T follicular helper cell (primary cell): ENCODE data around the gene GHR.
"Not testable (repeated sequence)": the region's sequence is repeated elsewhere in the genome, so short reads cannot be mapped to it uniquely, and the experiment has no call there.

Experiments used
- DNase-seq: peaks from one replicate; pipeline ENCODE4 v3.0.0-alpha.2; 2020; ENCODE audit warnings: low read depth

Gene GHR

DNA sequence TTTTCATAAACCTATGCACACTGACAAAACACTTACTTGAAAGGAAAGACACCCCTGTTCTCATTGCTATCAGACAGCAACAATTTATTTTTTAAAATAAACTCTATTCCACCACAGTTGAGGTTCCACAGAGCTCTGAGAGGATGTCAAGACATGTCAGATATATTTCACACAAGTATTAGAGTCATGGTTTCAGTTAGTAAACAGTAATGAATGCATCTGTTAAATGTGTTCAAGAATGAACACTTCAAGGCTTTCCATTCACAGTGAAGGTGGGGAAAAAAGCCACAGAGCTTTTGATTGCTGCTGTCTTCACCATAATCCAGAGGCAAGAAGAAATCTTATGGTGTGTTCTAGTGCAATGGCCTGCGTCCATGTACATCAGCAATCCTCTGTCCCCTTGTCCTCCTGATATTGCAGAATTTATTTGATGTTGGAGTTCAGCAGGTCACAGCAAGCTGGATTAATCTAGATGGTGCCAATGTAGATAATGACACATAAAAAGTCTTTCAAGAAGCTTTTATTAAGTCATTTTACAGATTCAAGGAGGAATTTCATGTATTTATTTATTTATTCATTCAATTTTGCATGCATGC lies 146.8 kb downstream of the GHR start:
- no peak for DNase-seq

DNA sequence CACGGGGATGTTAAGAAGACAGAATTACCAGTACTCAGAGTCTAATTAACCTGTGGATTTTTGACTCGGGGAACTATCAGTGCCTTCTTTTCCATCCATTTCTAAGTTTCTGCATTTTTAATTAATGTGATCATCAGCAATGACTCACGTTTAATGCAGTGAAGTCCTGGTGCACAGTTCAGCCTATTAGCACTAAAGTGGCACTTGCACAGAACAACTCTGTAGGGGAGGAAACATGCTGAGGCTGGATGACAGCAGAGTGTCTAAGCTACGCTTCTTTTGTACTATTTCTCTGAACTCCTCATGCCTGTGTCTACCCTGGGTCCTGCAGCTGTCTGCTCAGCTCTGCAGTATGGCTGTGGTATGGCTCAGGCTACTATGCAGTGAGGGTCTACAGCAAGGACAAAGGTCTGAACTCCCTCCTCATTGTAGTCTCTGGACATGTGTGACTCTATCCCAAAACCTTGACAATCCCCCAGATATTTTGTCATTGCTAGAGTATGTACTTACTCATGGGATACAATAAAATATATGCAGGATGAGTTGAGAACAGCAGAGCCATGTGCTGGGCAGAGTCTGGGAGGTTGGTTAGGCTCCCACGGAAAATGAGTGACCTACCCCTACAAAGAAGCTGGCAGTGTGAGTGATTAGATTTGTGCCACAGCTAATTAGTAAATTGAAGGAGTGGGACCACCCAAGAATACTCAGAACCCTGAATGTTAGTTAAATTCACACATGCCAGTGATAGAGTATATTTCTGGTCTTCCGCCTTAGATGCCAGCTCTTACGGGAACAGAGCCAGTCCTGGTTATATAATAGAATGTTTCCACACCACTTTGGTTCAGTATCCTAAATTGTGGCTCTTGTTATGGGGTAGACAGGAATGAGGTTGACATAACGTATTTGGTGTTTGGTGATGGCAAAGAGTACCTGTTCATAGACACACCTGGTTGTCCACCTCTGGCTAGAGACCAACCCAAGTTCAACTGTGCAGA lies 148.0 kb downstream of the GHR start:
- no peak for DNase-seq

DNA sequence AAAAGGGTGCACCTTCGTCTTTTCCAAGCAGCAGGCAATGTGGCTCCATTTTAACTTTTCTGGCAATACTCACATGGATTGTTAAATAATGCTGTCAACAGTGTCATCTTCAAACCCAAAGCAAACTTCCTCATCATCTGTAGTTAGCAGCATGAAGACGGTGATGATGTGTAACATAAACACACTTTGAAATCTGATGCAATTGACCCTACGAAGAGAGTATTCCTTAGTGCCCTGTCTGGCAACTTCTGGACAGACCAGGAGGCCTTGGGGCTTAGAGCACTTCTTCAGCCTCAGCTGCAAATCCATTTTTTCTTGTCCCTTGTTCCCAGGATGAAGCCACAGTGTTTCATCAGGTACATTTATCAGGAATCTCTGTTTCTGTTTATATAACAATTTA lies 149.1 kb downstream of the GHR start:
- DNase-seq = no peak

DNA sequence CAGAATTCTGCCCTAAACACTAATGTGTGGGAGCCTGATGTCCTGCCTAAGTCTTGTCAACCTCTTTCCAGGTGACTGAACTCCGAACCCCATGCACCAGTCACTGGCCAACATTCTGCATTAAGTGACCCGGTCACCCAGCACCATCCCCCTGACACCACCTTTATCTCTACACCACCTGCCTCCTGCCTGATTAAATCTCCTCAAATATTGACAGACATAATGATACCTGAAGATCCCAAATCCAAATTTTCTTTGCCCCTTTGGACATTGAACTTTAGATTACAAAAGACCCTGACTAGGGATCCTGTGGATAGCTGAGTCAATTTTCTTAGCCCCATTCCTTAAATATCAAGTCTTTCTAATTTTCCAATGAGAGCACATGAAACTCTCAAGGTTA lies 150.1 kb downstream of the GHR start:
- no peak for DNase-seq

DNA sequence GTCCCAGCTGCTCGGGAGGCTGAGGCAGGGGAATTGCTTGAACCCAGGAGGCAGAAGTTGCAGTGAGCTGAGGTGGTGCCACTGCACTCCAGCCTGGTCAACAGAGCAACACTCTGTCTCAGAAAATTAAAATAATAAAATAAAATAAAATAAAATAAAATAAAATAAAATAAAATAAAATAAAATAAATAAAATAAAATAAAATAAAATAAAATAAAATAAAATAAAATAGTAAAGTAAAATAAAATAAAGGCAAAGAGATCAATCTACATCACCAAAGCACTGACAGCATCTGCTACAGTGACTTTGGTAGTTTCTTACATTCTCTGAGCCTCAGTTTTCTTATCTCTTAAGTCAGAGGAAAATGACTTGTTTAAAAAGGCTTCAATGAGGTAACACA lies 152.7 kb downstream of the GHR start:
- not testable (repeated sequence) for DNase-seq

DNA sequence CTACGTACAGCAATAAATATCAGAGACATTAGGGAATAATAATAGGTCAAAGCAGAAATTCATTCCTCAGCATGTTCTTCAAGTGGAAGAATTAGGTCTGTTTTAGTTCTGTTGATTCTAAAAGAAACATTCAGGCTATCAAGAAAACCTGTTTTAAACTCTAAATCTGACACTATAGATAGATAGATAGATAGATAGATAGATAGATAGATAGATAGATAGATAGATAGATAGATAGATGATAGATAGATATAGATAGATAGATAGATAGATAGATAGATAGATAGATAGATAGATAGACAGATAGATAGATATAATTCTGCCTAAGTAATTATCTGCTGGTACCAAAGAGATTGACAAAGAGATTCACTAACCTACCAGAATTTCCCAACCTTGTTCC lies 155.7 kb downstream of the GHR start:
- not testable (repeated sequence) for DNase-seq

DNA sequence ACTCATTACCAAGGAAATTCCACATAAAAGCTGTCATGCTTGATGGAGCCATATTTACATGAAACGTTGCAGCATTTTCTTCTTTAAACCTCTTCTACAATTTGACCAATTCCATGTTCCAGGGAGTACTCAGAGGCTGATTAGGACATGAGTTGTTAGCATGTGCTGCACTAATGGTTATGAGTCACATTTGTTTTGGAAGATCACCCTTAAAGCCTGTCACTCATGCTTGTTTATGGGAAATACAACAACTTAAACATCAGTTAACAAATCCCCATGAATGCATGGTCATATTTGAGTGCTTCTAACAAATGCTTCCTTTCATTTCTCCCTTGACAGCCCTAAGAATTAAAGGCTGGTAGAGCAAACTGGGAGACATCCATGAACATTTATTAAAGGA lies 156.1 kb downstream of the GHR start:
- no peak for DNase-seq

DNA sequence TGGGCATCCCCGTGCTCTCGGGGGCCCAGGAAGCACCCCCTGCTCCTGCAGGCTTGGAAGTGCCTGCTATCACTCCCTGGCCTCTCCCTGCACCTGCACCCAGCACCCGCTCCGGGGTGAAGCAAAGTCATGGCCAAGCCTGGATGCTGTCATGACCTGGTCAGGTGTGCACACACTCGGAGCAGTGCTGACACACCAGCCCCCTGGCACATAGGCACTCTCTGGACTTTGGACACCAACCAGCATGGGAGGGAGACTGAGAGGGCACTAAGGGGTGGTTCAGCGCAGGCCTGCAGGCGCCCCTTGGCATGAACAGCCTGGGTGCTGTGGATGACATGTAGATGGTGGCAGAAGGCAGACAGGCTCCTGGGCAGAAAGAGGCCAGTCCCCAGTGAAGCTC lies 158.6 kb downstream of the GHR start:
- DNase-seq = no peak

DNA sequence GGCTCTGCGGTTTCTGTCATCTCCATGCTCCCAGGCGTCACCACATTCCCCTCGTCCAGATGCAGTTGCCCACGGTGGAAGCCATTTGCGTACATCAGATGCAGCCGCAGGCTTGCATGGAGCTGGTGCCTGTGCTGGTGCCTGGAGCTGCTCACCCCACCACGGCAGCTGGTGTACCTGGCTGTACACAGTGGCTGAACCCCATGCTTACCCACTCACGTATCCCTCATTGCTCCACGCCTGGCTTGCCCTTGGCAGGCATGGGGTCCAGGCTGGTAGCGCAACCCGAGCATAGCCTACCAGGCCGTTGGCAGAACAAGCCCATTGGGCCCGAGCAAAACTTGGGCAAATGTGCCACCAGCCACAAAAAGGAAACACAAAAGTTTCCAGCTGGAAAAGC lies 159.5 kb downstream of the GHR start:
- DNase-seq = no peak

DNA sequence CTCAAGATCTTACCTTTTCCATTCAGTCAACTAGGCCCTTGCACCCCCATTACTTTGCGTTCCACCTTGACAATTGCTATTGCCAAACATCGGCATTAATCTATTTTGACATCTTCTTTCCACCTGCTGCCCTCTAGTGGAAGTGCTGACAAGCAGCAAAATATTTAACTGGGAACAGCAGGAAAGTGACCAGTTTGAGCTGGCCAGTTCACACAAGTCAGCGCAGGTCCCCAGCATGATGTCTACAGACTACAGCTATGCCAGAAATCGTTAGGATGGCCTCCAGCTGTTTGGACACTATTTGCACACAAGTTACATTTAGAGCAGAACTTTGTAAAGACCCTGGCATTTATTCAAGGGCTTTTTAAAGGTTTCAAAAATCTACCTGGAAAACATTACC lies 160.1 kb downstream of the GHR start:
- DNase-seq = no peak

DNA sequence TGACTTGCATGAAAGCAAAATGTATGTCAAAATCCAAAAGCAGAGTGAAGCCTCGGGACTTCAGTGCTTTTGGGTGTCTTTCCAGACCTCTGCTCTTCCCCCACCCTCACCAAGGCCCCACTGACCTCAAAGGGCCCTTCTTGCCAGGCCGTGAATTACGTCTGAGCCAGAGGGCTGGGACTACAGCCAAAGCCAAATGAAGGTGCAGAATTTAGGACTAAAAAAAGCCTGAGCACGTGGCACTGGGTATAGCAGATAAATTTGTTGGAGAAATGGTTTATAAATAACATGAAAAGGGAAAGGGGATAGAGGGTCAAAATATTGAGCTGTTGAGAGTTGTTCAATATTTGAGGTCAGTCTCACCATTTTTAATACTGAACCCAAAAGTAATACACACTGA lies 163.4 kb downstream of the GHR start:
- DNase-seq = no peak

DNA sequence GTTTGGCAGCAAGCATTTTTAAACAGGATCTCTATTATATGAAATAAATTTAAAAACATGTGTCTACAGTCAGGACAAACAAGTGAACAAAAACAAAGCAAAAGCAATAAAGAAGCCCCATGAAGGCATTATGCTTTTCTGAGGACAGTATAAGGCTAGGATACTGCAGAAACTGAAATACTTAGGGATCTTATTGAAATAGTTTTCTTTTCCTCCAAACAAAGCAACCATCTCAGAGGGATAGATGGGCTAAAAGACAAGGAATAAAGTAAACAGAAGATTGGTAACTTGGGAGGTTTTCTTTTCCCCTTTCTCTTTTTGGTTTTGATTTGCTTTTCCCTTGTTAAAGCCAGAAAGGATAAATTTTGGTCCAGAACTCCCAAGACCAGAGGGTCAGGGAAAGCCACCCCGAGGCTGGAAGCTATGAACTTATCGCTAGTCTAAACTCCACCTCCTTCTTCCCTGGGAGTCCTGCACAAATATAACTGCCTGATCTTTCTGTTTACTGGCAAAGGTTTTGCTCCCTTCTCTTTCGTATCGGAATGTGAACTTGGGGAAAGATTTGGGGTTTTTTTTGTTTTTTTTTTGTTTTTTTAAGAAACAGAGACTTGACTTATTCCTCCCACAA lies 164.0 kb downstream of the GHR start:
- DNase-seq = no peak

DNA sequence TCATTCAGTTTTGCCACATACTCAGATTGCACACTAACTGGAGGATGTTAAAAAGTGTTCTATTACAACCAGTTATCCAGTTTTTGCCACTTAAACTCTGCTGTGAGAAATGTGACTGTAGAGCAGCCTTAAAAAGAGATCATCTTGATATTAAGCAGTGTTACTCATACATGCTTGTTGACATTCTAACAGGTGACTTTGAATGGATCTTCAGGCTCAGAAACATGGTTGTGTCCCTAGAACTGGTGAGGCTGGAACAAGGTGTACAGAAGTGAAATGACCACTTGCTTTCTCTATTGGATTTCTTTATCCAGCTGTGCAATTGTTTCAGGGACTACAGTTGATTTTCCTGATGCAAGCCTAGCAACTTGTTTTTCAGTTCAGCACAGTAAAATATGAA lies 167.3 kb downstream of the GHR start:
- DNase-seq = no peak

DNA sequence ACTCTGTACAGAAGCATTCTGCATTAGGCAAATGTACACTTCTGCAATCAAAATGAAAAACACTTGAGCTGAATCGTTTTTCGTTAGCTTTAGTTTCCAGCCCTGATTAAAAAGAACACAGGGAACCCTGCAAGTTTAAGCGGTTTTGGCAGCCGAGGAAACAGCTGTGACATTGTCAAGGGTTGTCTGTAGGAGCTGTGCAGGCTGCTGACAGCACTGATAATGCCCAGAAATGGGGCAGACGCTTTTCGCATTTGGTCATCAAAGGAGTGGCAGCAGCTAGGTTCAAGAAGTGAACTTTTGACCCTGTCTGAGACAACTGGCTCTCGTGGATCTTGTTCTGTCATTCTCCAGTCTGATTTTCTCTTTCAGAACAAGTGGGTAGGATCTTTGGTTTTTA lies 167.8 kb downstream of the GHR start:
- no peak for DNase-seq

DNA sequence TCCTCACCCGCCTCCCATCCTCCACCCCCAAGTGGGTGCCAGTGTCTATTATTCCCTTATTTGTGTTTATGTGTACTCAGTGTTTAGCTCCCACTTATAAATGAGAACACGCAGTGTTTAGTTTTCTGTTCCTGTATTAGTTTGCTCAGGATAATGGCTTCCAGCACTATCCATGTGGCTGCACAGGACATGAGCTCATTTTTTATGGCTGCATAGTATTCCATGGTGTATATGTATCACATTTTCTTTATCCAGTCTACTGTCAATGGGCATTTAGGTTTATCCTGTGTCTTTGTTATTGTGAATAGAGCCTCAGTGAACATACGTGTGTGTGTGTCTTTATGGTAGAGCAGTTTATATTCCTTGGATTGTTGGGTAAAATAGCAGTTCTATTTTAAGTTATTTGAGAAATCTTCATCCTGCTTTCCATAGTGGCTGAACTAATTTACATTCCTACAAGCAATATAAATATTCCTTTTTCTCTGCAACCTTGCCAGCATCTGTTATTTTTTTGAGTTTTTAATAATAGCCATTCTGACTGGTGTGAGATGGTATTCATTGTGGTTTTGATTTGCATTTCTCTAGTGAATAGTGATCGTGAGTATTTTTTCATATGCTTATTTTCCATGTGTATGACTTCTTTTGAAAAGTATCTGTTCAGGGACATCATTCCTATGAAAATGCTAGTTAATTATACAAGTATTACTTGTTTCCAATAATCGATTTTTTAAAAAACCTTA lies 169.3 kb downstream of the GHR start:
- DNase-seq = no peak

DNA sequence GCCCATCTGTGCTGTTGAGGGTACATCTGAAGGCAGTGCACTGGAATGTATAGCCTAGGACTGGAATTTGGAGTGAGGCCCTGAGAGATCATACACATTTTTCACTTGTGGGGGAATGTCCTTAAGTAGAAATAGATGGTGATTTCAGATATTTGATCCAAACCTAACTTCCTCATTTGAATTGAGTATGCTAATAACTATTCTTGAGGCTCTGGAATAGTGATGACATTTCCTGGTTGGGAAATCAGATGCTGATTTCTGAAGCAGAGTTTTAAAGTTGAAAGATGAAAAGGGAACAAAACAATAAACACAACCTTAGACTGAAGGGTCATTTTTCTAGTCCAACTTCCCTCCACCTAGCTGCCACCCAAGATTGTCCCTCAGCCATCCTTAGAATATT lies 170.4 kb downstream of the GHR start:
- no peak for DNase-seq

DNA sequence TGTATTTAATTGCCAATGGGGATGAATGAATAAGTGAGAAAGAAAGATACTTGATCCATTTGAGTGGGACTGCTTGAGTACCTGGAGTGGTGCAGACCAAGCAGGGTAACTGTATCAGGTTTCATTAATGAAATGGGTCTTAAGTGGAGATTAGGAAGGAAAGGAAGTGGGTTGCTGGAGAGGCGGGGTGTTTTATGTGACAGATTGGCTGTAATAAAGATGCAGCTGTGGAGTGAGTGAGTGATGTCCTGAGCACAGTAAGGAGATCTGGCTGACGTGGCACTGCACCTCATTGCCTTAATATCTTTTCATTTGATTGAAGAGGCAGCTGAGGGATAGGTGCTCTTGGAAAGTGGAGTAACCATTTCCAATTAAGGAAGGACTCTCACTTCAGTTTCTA lies 172.4 kb downstream of the GHR start:
- DNase-seq = no peak

DNA sequence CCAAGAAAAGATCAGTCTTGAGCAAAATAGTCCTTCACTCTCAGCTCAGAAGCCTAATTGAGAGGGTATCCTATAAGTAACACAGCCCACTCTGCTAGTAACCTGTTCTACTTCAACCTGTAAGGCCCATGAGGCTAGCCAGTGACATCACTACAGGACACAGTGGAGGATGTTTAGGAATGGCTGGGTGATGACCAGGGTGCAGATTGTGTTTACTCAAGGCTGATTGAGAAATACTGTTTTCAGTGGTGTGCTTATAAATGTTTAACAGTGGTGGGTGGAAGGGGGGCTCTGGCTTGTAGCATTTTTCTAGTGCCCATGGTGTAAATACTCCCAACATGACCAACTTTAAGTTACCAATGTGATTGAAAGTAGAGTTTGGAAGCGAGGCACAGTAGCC lies 173.6 kb downstream of the GHR start:
- no peak for DNase-seq

DNA sequence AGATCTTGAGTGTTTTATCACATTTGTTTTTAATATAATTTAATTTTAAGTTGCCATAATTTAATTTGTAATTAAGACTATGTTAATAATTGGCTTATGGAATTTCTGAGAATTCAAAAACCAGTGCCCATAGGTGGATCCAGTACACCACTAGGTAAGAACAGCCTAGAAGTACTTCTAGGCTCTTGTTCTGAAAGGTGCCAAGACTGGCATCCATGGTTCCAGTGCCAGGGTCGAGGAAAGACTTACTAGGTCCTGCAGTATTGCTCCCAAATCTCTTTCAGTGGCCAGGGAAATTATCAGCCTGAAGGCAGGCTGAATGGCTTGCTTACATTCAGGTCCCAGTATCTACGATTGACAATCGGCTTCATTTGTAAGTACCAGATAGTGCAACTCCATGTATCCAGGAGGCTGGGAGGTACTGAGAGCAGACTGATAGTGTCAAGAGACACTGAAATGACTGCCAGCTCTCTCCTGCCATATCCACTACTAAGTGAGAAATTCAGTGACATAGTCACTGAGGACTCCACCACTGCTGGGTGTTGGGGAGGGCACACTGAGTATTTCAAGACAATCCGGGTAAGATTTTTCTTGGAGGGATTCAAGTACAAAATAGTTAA lies 174.2 kb downstream of the GHR start:
- no peak for DNase-seq

DNA sequence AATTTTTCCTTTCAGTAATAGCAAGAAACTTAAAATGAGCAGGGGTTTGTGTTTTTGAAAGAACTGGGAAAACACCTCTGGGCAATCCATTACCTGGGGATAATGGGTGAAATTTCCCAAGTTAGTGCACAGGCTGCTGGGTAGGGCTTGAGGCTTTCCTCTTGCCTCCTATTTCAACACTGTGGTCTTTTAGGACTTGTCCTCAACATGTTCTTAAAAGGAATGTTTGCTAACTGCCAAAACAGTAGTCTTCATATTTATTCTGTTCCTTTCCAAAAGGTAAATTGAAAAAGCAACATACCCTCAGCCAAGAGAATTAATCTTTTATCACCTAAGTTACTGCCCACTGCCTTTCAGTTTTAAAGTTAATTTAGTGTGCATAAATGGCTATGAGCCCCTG lies 175.1 kb downstream of the GHR start:
- DNase-seq = no peak

DNA sequence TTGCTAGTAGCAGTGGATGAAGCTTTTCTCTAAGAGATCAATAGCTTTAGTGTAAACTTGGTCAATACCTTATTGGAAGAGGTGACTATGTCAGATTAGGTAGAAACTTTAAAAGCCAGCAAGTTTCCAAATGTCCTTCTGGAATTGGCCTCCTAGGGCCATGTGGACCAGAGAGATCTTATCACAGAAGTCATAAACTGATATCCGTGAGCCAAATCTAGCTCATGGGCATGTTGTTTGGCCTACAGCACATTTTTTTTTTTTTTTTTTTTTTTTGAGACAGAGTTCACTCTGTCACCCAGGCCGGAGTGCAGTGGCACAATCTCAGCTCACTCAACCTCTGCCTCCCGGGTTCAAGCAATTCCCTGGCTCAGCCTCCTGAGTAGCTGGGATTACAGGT lies 175.9 kb downstream of the GHR start:
- DNase-seq = no peak

DNA sequence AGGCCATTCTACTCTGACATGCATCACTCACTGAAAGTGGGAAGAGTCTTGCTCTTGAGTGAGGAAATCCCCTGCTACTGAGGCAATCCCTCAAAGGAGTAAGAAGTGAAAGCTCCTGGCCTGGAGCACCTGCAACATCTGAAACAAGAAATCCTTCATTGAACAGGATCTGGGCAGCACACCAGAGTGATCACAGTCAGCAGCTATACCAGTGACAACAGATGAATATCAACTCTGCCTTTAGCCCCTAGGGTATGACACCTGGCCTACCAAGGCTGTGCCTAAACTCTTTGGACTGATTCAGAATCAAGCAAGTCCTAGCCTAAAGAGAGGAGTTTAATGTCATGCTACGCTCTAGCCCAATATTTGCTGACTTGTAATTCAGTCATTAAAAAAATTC lies 177.2 kb downstream of the GHR start:
- DNase-seq = no peak
